Activated CD4-positive, alpha-beta T cell treated with anti-CD3 and anti-CD28 coated beads, Interleukin-2, Interleukin-4, amounts not matched to agents 100 ng/mL and 50 ng/mL, durations not matched to agents 16 hours and 8 hours (primary cell): Measurements from ENCODE around the gene ANO3.

Experiments
- DNase-seq: peaks from one replicate; pipeline ENCODE4 v3.0.0-alpha.2; 2020; ENCODE audit warnings: low spot score

ANO3 gene

DNA sequence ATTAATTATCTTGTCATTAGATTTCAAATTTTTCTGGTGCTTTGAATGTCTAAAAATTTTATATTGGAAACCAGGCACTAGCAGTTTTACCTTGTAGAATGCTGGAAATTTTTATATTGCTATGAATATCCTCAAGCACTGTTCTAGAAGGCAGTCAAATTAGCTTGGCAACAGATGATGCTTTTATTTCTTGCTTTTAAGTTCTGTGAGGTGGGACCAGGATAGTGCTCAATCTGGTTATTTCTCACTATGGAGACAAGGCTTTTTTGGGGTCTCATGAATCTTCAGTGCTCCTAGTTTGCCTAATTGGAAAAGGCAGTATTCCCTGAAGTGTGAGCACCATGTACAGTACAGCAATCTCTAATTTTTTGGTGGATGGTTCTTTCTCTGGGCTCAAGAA lies 27.1 kb downstream of the ANO3 start:
- no peak for DNase-seq

GRCh38 chr11:26365284-26365683 lies 33.4 kb downstream of the ANO3 start:
- no peak for DNase-seq

DNA sequence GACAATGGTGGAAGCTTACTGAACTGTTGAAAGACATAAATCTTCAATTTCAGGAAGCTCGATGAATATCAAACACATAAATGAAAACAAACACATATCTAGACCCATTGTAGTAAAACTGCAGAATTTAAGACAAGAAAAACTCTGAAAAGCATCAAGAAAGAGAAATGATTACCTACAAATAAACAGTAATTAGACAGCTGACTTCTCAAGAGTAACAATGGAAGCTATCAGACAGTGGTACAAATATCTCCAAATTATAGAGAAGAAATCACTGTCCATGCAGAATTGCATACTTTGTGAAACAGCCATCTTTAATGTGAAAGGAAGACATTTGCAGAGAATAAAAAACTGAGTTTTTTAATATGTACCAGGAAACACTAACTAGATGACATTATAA lies 45.7 kb downstream of the ANO3 start:
- no peak for DNase-seq

GRCh38 chr11:26399336-26399735 lies 67.4 kb downstream of the ANO3 start:
- no peak for DNase-seq

DNA sequence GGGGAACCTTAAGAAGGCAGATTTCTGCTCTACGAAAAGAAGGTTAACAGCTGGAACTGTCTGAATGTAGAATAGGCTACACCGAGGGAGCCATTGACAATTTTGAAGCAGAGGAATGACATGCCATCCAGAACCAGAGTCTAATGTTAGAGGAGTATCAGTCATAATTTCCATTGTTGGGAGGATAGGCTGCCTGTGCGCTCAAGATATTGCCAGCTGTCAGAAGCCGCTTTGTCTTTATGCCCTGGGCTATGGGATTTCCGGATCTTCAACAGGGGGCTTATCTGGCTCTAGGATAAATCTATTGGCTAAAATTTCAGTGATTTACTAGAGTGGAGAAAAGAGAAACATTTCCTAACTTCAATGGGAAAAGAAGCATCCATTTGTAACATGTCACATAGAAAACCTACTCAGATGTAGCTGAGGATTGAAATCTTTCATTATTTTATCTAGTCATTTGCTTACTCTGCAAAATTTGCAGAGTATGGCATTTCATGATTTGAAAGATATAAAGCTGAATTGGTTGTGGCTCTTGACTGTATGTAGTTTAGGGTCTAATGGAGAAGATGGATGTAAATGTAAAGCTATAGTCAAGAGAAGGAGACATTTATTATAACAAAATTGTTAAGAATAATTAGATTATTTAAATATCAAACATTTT lies 78.9 kb downstream of the ANO3 start:
- DNase-seq = no peak

DNA sequence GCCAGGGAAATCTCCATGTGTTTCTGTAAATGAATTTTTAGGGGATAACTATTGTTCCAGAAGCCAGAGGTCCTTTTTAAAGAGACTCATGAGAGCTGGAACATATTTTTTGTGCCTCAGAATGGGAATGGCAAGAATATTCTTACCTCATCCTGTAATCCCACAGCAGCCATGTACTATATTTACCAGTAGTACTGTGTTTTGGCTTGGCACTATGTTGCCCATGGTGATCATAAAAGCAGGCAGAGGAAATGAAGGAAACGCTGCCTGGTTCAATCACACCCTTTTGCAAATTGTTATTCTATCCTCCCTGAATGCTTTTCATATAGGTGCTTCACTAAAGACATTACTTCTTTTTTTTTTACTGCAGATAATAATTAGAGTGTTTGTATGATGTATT lies 81.0 kb downstream of the ANO3 start:
- DNase-seq = no peak

DNA sequence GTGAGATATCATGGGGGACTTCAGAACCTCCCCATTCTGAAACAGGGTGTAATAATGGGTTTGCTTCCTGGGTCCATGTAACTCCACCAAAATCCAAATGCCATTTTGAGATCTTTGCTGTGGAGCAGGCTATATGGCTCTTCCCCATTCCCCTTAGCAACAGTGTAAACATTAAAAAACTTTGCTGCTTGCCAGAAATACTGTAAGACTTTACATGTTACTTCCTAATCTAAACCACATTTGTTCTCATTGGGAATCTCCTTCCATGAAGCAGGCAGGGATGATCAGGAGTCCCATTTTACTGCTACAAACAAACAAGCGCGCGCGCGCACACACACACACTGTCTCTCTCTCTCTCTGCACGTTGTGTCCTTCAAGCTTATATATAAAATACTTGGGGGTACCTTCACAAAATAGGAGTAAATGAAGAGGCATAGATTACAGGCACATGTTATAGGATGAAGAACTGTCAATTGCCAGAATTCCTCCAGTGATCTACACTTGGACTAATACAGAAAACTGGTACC lies 86.5 kb downstream of the ANO3 start:
- DNase-seq = no peak

DNA sequence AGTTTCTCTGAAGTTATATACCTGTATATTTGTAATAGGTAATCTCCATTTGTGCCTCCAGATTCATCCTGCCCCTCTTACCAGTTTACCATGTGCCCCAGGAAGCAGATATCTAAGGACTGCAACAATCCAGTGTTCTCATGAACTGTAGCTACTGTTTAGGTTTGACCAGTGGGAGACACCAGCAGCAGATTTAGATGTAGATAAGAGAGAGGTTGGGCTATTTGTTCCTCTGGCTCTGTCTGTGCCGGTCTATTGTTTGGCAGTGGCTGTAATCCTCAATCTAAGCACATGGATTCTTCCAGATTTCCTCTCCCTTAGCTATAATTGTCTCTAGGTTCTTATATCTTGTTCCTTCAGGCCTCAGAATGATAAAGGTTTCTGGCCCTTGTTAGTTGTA lies 88.4 kb downstream of the ANO3 start:
- DNase-seq = no peak

- DNase-seq = no peak
Measured at GRCh38 chr11:26424255-26424654, 92.3 kb downstream of the ANO3 start.

GRCh38 chr11:26439854-26440253 lies 107.9 kb downstream of the ANO3 start:
- DNase-seq = no peak

GRCh38 chr11:26442131-26442530 lies 110.2 kb downstream of the ANO3 start:
- no peak for DNase-seq

DNA sequence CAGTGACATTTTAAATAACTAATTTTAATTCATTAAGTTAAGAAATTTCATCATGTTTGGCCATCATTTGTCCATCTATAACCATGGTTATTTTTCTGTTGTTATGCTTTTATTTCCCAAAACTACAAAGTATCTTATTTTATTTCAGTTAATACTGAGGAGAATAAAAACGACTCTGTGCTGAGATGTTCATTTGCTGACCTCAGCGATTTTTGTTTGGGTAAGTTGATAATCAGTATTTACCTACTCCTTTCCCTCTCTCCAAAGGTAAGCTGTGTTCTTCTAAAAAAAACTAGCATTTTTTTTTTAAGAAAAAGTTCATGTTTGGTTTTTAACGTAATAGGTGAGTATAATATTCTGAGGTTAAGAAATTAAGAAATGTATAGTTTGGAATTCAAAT lies 111.7 kb downstream of the ANO3 start:
- no peak for DNase-seq

GRCh38 chr11:26457636-26458035 lies 125.7 kb downstream of the ANO3 start:
- DNase-seq = no peak

DNA sequence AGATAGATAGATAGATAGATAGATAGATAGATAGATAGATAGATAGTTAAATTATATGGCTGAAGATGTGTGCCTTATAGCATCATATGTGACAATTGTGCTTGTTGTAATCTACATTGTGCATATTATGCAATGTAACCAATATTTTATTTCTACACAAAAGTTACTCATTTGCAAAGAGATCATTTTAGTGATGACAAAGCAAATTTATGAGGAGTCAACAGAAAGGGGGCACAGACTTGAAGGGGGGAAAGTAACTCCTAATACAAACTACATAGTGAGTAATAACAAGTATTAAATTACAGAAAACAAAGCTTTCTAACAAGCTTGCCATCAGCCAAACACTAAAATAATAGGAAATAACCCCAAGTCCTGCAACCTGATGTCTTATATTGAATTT lies 133.3 kb downstream of the ANO3 start:
- no peak for DNase-seq

DNA sequence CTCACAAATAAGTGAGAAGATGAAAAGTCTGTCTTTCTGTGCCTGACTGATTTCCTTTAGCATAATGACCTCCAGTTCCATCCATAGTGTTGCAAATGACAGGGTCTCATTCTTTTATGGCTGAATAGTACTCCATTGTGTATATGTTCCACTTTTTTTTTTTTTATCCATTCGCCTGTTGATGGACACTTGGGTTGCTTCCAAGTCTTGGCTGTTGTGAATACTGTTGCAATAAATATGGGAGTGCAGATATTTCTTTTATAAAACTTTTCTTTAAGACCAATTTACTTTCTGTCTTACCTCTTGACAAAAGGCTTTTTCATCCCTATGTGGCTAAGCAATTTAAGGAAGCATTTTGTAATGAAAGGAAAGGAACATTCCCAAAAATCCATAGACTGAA lies 135.6 kb downstream of the ANO3 start:
- no peak for DNase-seq

- no peak for DNase-seq
Measured at GRCh38 chr11:26470992-26471391, 139.1 kb downstream of the ANO3 start.

DNA sequence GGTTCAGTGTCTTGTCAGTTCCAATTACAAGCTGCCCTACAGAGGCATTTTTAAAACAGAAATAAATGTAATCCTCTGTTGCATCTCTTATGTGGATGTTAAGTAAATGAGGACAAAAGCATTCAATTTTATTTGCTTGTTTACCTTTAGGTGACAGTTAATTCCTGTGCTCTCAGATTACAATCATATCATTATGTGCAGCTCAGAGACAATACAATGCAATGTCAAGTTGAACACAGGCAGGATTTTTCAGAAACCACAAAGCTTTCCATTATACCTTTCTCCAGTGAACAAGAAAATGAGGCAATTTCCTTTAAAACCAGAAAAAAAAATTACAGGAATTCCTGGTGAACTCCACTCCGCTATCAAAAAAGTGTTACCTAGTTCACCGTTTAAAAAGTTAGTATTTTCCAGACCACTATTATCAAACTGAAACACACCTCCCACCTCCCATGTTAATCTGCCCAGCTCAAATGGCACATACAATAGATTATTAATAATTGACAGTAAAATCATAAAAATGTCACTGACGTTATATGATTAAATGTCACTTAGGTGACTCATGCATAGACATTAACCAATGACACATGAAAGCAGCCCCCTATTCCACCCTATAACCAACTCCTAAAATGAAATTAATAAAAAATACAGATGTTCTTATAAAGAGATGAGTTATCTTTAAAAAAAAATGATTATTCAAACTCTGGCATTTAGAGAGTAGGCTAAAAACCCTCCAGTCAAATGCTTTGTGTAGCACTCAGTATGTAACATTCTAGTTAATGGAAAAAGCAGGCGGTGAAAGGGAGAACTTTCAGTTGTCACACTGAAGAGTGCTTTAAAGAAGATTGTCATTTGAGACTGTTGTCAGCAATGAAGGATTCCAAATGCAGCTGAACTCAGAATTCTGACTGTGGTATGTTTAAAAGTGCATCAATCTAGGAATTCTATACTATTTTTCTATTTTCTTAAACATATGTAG lies 141.6 kb downstream of the ANO3 start:
- DNase-seq = no peak

DNA sequence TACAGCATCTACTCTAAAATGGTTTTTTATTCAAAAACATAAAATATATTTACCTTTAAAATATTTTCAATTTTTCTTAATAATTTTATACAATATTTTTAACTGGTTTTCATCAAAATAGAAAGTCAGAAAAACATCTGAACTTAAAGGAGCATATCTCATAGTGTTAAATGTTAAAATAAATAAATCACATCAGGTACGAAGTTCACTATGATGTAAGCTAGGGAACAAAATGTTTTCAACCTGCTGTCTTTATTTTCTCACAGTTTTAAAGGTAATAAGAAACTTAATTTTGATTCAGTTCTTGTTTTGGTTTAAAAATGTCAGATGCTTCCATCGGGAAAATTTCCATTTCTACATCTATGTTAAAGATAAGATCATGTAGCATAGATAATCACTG lies 142.5 kb downstream of the ANO3 start:
- DNase-seq = no peak

GRCh38 chr11:26477396-26477795 lies 145.5 kb downstream of the ANO3 start:
- no peak for DNase-seq

- no peak for DNase-seq
Measured at GRCh38 chr11:26478710-26479109, 146.8 kb downstream of the ANO3 start.

- no peak for DNase-seq
Measured at GRCh38 chr11:26480041-26480440, 148.1 kb downstream of the ANO3 start.

GRCh38 chr11:26483108-26483507 lies 151.2 kb downstream of the ANO3 start:
- no peak for DNase-seq

DNA sequence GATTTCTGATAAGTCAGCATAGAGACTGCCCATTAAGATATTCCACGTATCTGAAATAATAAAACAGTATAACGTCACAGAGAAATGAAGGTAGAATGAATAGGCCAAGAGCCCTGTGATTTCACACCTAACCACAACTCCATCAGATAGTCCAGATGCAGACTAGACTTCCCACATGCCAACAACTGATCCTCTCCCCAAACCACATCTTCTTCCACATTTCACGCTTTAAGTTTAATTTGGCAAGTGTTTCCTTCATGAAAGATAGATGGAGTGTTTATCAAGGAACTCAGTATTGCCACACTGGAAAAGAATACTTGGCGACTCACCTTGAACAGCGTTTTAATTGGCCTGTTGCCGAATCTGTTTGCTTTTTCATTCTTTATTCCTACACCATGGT lies 158.6 kb downstream of the ANO3 start:
- no peak for DNase-seq
